Measurements from ENCODE around the gene DUSP19. TPM values are rescaled to one million over a fixed set of nuclear protein-coding genes. Genes with fewer than 3 reads are reported as not detected.

Gene DUSP19
- total RNA-seq, 1 donor: 4.8 TPM

GRCh38 chr2:183069174-183069573 is 9.4 kb upstream of the DUSP19 start:
- DNase-seq (ENCODE audit: low read depth): no peak
- H3K4me3 ChIP-seq (ENCODE audit: low read depth, low read length): no peak overlapping the region
- TF ChIP-seq, protein P1, sequence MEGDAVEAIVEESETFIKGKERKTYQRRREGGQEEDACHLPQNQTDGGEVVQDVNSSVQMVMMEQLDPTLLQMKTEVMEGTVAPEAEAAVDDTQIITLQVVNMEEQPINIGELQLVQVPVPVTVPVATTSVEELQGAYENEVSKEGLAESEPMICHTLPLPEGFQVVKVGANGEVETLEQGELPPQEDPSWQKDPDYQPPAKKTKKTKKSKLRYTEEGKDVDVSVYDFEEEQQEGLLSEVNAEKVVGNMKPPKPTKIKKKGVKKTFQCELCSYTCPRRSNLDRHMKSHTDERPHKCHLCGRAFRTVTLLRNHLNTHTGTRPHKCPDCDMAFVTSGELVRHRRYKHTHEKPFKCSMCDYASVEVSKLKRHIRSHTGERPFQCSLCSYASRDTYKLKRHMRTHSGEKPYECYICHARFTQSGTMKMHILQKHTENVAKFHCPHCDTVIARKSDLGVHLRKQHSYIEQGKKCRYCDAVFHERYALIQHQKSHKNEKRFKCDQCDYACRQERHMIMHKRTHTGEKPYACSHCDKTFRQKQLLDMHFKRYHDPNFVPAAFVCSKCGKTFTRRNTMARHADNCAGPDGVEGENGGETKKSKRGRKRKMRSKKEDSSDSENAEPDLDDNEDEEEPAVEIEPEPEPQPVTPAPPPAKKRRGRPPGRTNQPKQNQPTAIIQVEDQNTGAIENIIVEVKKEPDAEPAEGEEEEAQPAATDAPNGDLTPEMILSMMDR (IDR thresholded peaks at IDR 0.05; ENCODE audit: insufficient read depth, low read length): no peak

- peak; percentile 41 for DNase-seq (ENCODE audit: low read depth)
- TF ChIP-seq, protein P1 (IDR thresholded peaks at IDR 0.05; ENCODE audit: insufficient read depth, low read length): peak; percentile 70
- H3K4me3 ChIP-seq (ENCODE audit: low read depth, low read length): no peak overlapping the region
Measured at GRCh38 chr2:183070942-183071844, 7.4 kb upstream of the DUSP19 start.

- TF ChIP-seq, protein P1 (IDR thresholded peaks at IDR 0.05; ENCODE audit: insufficient read depth, low read length): no peak
- H3K4me3 ChIP-seq (ENCODE audit: low read depth, low read length): no peak overlapping the region
- no peak for DNase-seq (ENCODE audit: low read depth)
Measured at GRCh38 chr2:183072177-183072576, 6.4 kb upstream of the DUSP19 start.

DNA sequence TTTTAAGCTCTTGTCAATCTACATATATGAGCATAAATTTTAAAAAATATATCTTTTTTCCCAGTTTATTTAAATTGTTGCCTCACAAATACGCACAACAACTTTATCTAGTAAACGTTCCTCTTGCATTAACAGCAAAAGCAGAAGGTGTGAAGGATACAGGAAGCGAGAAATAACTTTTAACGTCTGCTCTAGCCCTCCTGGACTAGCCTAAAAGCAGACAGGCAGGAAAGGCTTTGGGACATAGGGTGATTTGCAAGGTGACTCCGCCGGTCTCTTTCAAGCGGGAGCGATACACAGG is 434 bp upstream of the DUSP19 start:
- TF ChIP-seq, protein P1 (IDR thresholded peaks at IDR 0.05; ENCODE audit: insufficient read depth, low read length): no peak
- DNase-seq (ENCODE audit: low read depth): no peak

GRCh38 chr2:183079139-183079775 is 710 bp downstream of the DUSP19 start:
- TF ChIP-seq, protein P1 (IDR thresholded peaks at IDR 0.05; ENCODE audit: insufficient read depth, low read length): peak; percentile 29
- H3K4me3 ChIP-seq (ENCODE audit: low read depth, low read length): peak overlapping the region; percentile 89
- DNase-seq (ENCODE audit: low read depth): peak; percentile 58

More for the DNA sequence above, 434 bp upstream of the DUSP19 start:
- H3K4me3 ChIP-seq (ENCODE audit: low read depth, low read length): peak overlapping the region; percentile 89

GRCh38 chr2:183081911-183082310 is 3.4 kb downstream of the DUSP19 start:
- TF ChIP-seq, protein P1 (IDR thresholded peaks at IDR 0.05; ENCODE audit: insufficient read depth, low read length): no peak
- H3K4me3 ChIP-seq (ENCODE audit: low read depth, low read length): no peak overlapping the region
- DNase-seq (ENCODE audit: low read depth): peak; percentile 56

All from fibroblast of the aortic adventitia (primary cell).